Ecto neural progenitor cell (in vitro differentiated cells): ENCODE results near the gene FXYD6.
"Not testable (repeated sequence)": the region's sequence is repeated elsewhere in the genome, so short reads cannot be mapped to it uniquely, and the experiment has no call there.

Experiments used
- DNase-seq: peaks from one replicate; pipeline ENCODE4 v3.0.0-alpha.2; 2018; ENCODE audit warnings: low spot score

Gene FXYD6

GRCh38 chr11:117816151-117816741, 60.2 kb downstream of the FXYD6 start:
- DNase-seq, result peak; percentile 88

- DNase-seq, result no peak
These were observed 61.1 kb downstream of the FXYD6 start for GRCh38 chr11:117815262-117815803.

DNA sequence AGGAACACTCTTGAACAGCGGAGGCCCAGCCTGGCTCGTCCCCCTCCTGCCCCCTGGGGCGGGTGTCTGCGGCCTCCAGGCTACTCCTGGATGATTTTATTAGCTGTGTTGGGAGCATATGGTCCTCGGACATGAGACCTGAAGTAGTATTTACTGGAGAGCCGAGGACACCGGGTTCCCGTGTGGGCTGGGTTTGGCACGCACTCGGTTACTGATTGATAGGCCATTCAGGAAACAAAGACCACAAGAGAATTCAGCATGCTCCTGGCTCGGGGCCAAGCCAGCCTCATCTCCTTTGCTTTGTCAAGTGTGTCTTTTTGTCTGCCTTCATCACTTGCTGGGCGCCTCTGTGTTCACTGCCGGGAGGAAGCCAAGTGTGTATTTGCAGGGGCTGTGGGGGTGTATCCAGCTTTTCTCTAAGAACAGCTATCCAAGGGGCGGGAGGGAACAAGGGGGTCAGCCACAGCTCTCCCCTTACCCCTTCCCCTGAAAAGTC, 61.6 kb downstream of the FXYD6 start:
- no peak for DNase-seq

DNA sequence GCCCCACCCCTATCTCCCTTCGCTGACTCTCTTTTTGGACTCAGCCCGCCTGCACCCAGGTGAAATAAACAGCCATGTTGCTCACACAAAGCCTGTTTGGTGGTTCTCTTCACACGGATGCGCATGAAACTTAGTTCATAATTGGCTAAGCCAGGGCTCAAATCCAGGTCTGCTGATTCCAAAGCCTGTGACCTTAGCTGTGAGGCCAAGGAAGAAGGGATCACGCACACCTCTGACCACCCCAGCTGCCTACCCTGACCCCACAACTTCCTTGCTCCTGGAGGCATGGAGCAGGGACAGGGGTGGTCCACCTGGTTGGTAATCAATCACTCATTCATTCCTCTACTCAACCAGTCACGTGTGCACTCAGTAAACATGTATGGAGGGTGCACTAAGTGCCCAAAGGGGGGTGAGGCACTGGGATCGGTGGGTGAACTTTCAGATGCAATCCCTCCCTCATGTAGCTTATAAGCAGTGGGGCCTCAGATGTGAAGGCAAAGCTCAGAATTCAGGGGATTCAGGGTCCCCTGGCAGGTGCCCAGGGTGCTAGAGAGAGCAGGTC, 62.2 kb downstream of the FXYD6 start:
- DNase-seq, result no peak

DNA sequence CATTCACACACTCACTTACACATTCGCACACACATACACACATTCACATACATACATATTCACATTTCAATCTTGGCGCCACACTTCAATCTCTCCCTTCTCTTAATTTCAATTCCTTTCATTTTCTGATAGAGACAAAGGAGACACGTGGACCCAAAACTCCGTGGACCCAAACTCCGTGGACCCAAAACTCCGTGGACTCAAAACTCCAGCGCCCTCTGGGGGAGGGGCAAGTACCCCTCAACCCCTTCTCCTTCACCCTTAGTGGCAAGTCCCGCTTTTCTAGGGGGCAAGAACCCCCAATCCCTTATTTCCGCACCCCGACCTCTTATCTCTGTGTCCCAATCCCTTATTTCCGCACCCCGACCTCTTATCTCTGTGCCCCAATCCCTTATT, 66.4 kb downstream of the FXYD6 start:
- DNase-seq, result not testable (repeated sequence)

DNA sequence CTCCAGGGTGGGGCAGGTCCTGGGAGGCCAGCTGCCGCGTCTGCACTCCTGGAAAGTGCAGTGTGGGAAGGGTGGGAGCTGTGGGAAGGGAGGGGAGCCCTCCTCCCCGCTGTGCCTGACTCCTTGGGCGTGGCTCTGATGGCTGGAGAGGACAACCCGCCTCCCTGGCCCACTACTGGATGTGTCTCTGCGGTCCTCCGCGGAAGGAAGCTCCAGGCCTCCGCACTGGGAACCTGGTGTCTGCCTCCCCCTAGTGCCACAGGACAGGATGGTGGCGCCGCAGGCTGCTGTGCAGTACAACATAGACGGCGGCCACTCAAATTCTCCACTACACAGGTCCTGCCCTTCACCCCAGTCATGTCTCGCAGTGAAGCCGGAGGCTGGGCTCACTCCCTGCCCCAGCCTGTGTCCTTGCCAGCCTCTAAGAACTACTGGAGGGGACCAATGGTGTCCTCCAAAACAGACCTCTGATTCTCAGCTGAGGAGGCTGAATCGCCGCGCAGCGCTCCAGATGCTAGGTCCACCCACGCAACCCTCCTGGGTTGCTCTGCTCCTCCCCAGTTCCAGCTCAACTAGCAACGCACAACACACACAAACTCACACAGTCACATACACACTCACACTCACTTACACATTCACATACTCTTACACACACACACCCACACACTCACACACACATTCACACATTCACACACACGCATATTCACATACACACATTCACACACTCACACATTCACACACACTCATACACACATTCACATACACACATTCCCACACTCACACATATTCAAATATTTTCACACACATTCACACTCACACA, 67.0 kb downstream of the FXYD6 start:
- DNase-seq, result peak; percentile 87

GRCh38 chr11:117808784-117809183, 67.7 kb downstream of the FXYD6 start:
- no peak for DNase-seq

GRCh38 chr11:117807482-117808327, 68.8 kb downstream of the FXYD6 start:
- DNase-seq, result peak; percentile 75

GRCh38 chr11:117806846-117807245, 69.6 kb downstream of the FXYD6 start:
- no peak for DNase-seq

DNA sequence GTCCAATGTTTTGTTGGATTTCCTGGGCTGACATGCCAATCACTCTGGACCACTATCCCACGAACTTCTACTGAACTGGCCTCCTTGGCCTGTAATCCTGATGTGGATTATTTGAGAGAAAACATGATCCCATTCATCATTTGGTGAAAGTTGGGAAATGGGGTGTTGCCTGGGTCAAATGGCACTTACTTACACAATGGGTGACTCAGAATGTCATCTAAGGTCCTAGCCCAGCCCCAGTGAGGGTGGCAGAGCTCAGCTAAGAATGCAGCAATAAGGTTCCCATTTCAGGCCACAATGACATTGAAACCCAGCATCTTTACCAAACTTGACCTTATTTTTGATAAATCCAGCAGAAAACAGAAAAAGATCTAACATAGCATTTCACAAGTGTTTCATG, 71.4 kb downstream of the FXYD6 start:
- no peak for DNase-seq

GRCh38 chr11:117803896-117804295, 72.6 kb downstream of the FXYD6 start:
- no peak for DNase-seq

DNA sequence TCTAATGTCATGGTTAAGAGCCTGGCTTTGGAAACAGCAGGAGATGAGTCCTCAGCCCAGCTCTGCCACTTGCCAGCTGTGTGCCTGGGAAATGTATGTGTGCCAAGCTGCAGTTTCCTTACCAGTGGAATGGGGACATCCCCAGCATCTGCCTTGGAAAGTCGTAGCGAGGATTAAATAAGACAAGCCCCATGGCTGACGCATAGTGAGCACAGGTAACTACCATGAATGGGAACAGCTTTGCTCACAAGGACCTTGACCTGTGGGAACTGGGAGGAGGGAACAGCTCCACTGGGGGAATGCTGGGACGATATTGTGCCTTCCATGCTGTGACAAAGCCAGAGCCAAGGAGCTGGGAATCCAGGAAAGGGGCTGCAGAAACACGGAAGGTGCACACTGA, 76.8 kb downstream of the FXYD6 start:
- no peak for DNase-seq

DNA sequence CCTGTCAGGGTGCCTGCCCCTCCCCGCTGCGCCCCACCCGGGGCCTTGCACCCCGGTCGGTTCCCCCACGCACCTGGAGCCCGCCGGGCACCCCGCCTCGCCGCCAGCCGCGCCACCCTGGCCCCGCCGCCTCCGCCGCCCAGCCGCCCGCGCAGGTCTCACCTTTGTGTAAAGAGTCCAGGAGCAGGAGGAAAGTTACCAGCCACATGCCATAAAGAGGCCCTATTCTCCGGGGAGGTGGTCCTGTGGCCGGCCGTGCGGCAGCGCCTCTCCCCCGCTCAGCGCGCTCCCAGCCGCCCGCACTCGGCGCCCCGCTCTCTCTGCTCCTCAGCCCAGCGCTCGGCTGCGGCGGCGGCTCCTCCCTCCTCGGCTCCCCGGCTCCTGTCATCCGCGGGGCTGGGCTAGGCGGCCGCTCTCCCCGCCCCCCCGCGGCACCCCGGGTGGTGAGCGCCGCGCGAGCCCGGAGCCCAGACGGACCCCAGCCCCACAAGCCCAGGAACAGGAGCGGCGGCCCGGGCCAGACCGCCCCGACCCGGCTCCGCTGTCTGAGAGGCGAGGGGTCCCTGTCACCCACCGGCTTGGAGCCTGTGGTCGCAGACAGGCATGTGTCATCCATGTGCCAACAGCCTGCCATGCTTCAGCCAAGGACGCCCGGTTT, 79.5 kb downstream of the FXYD6 start, which contains the start of gene DSCAML1:
TSS of gene DSCAML1 (minus strand) at position 345 of the 658 bp plus-strand sequence. CDS start at position 208, 137 bp downstream.
- peak; percentile 71 for DNase-seq

DNA sequence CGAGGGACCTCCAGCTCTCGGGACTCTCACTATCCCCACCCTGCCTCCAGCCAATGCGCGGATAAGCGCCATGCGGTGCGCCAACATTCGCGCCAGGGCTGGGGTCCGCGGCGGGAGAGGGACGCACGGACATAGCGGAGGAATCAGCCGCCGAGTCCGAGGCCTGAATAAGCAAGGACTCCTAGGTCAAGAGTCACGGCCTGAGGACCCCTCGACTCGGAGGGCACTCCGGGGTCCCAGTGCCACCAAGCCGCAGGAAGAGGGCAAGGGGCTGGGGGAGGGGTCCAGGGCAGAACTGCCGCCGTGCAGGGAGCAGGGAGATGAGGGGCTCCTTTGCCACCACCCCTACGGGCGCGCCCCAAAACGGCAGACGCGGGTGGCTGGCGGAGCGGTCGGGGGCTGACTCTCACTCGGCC, 80.0 kb downstream of the FXYD6 start:
- DNase-seq, result peak; percentile 63

DNA sequence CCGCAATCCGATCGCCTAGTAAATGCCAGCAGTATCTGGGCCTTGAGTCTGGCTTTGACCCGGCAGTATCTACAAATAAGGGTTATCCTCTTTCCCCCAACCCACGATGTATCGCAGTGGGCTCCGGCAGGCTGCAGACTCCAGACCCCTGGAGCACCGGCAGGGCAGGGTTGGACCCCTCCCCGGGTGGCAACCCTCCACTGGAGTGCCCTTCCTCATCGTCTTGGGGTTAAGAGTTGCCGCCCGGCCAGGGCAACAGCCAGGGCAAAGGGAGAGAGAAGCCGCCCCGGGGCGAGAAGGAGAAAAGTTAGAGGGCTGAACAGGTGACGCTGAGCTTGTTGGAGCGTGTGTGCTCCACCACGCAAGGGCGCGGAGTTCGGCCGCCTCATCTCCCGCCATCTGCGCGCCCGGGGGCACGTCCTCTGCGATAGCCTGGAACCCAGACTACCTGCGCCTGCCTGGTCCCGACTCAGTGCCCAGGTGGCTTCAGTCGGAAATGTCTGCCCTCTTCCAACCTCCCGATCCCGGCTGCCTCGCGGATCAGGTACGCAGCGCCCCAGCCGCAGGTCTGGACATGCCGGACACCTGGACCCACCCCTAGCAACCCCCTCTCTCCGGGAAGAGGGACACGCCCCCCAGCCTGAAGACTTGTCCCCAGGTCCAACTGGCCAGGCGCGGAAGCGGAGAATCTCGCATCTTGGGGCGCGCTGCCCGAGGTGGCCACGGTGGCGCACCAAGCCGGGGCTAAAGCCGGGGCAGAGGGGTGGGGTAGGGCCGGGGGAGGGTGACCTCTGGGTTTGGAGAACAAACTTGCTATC, 80.6 kb downstream of the FXYD6 start:
- DNase-seq, result peak; percentile 58

- no peak for DNase-seq
These were observed 81.5 kb downstream of the FXYD6 start for GRCh38 chr11:117794772-117795629.

DNA sequence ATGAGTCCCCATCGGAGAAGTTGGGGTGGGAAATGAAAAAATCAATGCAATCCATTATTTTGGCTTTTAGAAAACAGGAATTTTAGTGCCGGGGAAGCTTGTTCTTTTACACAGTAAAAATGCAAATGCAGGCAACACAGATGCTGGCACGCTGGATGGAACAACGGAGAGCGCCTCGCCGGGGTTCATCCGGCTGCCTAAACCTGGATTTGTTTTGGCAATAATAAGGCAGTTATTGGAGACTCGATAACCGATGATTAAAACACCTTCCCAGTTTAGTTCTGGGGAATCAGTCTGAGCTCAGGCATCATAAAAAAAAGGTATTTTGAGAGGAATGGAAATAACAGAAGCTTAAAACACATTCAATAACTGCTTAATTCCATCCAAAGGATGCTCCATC, 82.3 kb downstream of the FXYD6 start:
- DNase-seq, result no peak

- DNase-seq, result no peak
These were observed 82.9 kb downstream of the FXYD6 start for GRCh38 chr11:117793583-117793982.

GRCh38 chr11:117792992-117793391, 83.5 kb downstream of the FXYD6 start:
- DNase-seq, result no peak
